Measurements from ENCODE around the gene ADAM15. TPM values are rescaled to one million over a fixed set of nuclear protein-coding genes. Genes with fewer than 3 reads are reported as not detected.
A peak's percentile ranks its signal among the peaks of the same experiment; 100 is the strongest.

Gene ADAM15
- total and polyA plus RNA-seq, 4 donors: 10.8 to 26.8 (median 17.5) TPM

DNA sequence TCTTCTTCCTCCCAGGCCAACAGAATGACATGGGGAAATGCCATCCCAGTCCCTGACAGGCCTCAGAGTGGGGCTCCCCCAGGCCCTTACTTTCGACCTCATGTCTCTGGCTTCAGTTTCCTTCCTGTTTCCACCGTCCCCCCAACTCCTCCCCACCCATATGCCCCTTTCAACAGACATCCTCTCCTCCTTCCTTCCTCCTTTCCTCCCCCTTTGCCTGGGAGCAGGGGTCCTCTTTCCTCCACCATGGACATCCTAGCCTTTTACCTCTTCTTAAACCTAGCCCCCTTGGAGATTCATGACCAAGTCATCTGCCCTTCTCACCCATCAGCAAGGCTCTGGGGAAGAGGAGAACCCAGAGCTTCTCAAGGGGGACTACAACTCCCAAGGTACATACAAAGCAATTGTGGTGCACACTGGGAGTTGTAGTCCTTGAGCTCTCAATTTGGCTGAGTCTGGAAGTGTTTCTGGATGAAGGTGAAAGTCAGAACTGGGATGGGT is 44.5 kb upstream of the ADAM15 start:
- 56% methylated on average over 2 of the region's 2 CpGs for WGBS
- TF ChIP-seq TAF1 (conservative IDR thresholded peaks at IDR 0.05): no peak
- no peak for TF ChIP-seq YY1 (IDR thresholded peaks at IDR 0.05)
- no peak for TF ChIP-seq RAD21 (IDR thresholded peaks at IDR 0.05)
- TF ChIP-seq HNF4G (IDR thresholded peaks at IDR 0.05): no peak
- TF ChIP-seq RXRA (IDR thresholded peaks at IDR 0.05): no peak
- TF ChIP-seq SP1 (IDR thresholded peaks at IDR 0.05): no peak
- TF ChIP-seq, protein P1, sequence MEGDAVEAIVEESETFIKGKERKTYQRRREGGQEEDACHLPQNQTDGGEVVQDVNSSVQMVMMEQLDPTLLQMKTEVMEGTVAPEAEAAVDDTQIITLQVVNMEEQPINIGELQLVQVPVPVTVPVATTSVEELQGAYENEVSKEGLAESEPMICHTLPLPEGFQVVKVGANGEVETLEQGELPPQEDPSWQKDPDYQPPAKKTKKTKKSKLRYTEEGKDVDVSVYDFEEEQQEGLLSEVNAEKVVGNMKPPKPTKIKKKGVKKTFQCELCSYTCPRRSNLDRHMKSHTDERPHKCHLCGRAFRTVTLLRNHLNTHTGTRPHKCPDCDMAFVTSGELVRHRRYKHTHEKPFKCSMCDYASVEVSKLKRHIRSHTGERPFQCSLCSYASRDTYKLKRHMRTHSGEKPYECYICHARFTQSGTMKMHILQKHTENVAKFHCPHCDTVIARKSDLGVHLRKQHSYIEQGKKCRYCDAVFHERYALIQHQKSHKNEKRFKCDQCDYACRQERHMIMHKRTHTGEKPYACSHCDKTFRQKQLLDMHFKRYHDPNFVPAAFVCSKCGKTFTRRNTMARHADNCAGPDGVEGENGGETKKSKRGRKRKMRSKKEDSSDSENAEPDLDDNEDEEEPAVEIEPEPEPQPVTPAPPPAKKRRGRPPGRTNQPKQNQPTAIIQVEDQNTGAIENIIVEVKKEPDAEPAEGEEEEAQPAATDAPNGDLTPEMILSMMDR (IDR thresholded peaks at IDR 0.05; ENCODE audit: low read depth, low read length, missing input control): no peak
- TF ChIP-seq, protein P2, sequence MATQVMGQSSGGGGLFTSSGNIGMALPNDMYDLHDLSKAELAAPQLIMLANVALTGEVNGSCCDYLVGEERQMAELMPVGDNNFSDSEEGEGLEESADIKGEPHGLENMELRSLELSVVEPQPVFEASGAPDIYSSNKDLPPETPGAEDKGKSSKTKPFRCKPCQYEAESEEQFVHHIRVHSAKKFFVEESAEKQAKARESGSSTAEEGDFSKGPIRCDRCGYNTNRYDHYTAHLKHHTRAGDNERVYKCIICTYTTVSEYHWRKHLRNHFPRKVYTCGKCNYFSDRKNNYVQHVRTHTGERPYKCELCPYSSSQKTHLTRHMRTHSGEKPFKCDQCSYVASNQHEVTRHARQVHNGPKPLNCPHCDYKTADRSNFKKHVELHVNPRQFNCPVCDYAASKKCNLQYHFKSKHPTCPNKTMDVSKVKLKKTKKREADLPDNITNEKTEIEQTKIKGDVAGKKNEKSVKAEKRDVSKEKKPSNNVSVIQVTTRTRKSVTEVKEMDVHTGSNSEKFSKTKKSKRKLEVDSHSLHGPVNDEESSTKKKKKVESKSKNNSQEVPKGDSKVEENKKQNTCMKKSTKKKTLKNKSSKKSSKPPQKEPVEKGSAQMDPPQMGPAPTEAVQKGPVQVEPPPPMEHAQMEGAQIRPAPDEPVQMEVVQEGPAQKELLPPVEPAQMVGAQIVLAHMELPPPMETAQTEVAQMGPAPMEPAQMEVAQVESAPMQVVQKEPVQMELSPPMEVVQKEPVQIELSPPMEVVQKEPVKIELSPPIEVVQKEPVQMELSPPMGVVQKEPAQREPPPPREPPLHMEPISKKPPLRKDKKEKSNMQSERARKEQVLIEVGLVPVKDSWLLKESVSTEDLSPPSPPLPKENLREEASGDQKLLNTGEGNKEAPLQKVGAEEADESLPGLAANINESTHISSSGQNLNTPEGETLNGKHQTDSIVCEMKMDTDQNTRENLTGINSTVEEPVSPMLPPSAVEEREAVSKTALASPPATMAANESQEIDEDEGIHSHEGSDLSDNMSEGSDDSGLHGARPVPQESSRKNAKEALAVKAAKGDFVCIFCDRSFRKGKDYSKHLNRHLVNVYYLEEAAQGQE (IDR thresholded peaks at IDR 0.05): no peak
- TF ChIP-seq, protein P3, sequence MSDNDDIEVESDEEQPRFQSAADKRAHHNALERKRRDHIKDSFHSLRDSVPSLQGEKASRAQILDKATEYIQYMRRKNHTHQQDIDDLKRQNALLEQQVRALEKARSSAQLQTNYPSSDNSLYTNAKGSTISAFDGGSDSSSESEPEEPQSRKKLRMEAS (IDR thresholded peaks at IDR 0.05): no peak
- no peak for TF ChIP-seq EGR1 (IDR thresholded peaks at IDR 0.05; ENCODE audit: low read depth in 2 of 2)
- TF ChIP-seq ATF3 (IDR thresholded peaks at IDR 0.05): no peak
- no peak for TF ChIP-seq GABPA (IDR thresholded peaks at IDR 0.05 in 1 of 2, conservative IDR thresholded peaks at IDR 0.05 in 1 of 2)
- TF ChIP-seq FOXA2 (IDR thresholded peaks at IDR 0.05): no peak
- TF ChIP-seq JUND (IDR thresholded peaks at IDR 0.05): no peak
- no peak for TF ChIP-seq FOXA1 (IDR thresholded peaks at IDR 0.05)
- no peak for TF ChIP-seq NR2F2 (IDR thresholded peaks at IDR 0.05)
- Histone ChIP-seq H3K4me3 (ENCODE audit: low read depth in 1 of 3, low read length in 3 of 3) (no peak overlapping the region), H3K36me3 (ENCODE audit: control insufficient read depth in 4 of 4, insufficient read depth in 3 of 4, low read depth in 1 of 4, low read length in 3 of 4) (no peaks in the 10 kb centered on the region), H3K9me3 (ENCODE audit: control insufficient read depth in 4 of 4, low read length in 3 of 4) (no peaks in the 10 kb centered on the region), H3K4me1 (ENCODE audit: control insufficient read depth in 4 of 4, insufficient read depth in 4 of 4, low read length in 3 of 4) (peaks cover 52 to 75% (median 67%) of the 10 kb centered on the region in 4 donors), H3K27me3 (ENCODE audit: control insufficient read depth in 4 of 4, insufficient read depth in 4 of 4, low read length in 3 of 4) (no peaks in the 10 kb centered on the region), H3K9ac (ENCODE audit: low read depth in 1 of 2, low read length in 2 of 2) (peak overlapping the region in 1 of 2 donors; percentile 51), H3K27ac (ENCODE audit: low read depth in 1 of 2, low read length in 2 of 2) (peak overlapping the region; percentile 87 to 99)
- no peak for DNase-seq (ENCODE audit: low spot score)

GRCh38 chr1:155007251-155007828 is 43.8 kb upstream of the ADAM15 start:
- H3K36me3 ChIP-seq (ENCODE audit: control insufficient read depth in 4 of 4, insufficient read depth in 3 of 4, low read depth in 1 of 4, low read length in 3 of 4): no peaks in the 10 kb centered on the region
- no peaks in the 10 kb centered on the region for H3K9me3 ChIP-seq (ENCODE audit: control insufficient read depth in 4 of 4, low read length in 3 of 4)
- 28% methylated on average over 6 of the region's 6 CpGs for WGBS
- peaks cover 57 to 82% (median 72%) of the 10 kb centered on the region in 4 donors for H3K4me1 ChIP-seq (ENCODE audit: control insufficient read depth in 4 of 4, insufficient read depth in 4 of 4, low read length in 3 of 4)
- H3K27me3 ChIP-seq (ENCODE audit: control insufficient read depth in 4 of 4, insufficient read depth in 4 of 4, low read length in 3 of 4): no peaks in the 10 kb centered on the region
- H3K9ac ChIP-seq (ENCODE audit: low read depth in 1 of 2, low read length in 2 of 2): peak overlapping the region in 1 of 2 donors; percentile 51
- H3K4me3 ChIP-seq (ENCODE audit: low read depth in 1 of 3, low read length in 3 of 3): peak overlapping the region in 1 of 3 donors; percentile 9
- no peak for DNase-seq (ENCODE audit: low spot score)
- H3K27ac ChIP-seq (ENCODE audit: low read depth in 1 of 2, low read length in 2 of 2): peak overlapping the region; percentile 87 to 99
- TF ChIP-seq NR2F2 (IDR thresholded peaks at IDR 0.05) (no peak), RAD21 (IDR thresholded peaks at IDR 0.05) (peak in 1 of 2 donors; percentile 22), HNF4G (IDR thresholded peaks at IDR 0.05) (peak; percentile 42), TAF1 (conservative IDR thresholded peaks at IDR 0.05) (no peak), HNF4A (conservative IDR thresholded peaks at IDR 0.05) (peak; percentile 76 to 78), EGR1 (IDR thresholded peaks at IDR 0.05; ENCODE audit: low read depth in 2 of 2) (no peak), SP1 (IDR thresholded peaks at IDR 0.05) (peak; percentile 54), FOXA1 (IDR thresholded peaks at IDR 0.05) (no peak), ZBTB33 (IDR thresholded peaks at IDR 0.05) (no peak), JUND (IDR thresholded peaks at IDR 0.05) (no peak), YY1 (IDR thresholded peaks at IDR 0.05) (no peak), GABPA (IDR thresholded peaks at IDR 0.05 in 1 of 2, conservative IDR thresholded peaks at IDR 0.05 in 1 of 2) (no peak)
- TF ChIP-seq, protein P2 (IDR thresholded peaks at IDR 0.05): no peak
